ENCODE results near the gene CSGALNACT2. TPM values are rescaled to one million over a fixed set of nuclear protein-coding genes. Genes with fewer than 3 reads are reported as not detected.

The CSGALNACT2 gene
- polyA plus RNA-seq, 1 of the 3 experiments (the other 2 are of a cell fraction), result 11.5 TPM

DNA sequence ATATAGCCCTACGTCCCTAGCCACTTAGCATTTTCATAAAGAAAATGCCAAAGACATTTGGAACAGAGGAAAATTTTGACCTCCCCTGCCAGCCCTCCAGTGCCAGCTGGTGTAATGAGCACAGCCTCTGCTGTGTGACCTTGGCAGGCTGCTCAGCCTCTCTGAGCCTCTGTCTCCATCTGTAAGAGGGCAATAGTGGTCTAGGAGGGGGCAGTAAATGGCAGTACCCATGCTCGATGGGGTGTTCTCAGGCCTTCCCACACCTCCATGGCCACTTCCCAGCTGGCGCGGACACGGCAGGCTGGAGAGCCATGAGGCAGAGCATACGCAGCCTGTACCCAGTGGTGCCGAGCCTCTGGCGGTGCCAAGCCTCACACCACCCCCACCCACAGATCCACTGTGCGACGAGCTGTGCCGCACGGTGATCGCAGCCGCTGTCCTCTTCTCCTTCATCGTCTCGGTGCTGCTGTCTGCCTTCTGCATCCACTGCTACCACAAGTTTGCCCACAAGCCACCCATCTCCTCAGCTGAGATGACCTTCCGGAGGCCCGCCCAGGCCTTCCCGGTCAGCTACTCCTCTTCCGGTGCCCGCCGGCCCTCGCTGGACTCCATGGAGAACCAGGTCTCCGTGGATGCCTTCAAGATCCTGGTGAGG, 24.0 kb upstream of the CSGALNACT2 start:
- H3K79me2 ChIP-seq (ENCODE audit: insufficient read depth), result no peaks in the 10 kb centered on the region
- WGBS (ENCODE audit: low lambda C conversion rate), result 85% methylated on average over 22 of the region's 24 CpGs
- no peak overlapping the region for H3K4me2 ChIP-seq
- TF ChIP-seq, protein P1, sequence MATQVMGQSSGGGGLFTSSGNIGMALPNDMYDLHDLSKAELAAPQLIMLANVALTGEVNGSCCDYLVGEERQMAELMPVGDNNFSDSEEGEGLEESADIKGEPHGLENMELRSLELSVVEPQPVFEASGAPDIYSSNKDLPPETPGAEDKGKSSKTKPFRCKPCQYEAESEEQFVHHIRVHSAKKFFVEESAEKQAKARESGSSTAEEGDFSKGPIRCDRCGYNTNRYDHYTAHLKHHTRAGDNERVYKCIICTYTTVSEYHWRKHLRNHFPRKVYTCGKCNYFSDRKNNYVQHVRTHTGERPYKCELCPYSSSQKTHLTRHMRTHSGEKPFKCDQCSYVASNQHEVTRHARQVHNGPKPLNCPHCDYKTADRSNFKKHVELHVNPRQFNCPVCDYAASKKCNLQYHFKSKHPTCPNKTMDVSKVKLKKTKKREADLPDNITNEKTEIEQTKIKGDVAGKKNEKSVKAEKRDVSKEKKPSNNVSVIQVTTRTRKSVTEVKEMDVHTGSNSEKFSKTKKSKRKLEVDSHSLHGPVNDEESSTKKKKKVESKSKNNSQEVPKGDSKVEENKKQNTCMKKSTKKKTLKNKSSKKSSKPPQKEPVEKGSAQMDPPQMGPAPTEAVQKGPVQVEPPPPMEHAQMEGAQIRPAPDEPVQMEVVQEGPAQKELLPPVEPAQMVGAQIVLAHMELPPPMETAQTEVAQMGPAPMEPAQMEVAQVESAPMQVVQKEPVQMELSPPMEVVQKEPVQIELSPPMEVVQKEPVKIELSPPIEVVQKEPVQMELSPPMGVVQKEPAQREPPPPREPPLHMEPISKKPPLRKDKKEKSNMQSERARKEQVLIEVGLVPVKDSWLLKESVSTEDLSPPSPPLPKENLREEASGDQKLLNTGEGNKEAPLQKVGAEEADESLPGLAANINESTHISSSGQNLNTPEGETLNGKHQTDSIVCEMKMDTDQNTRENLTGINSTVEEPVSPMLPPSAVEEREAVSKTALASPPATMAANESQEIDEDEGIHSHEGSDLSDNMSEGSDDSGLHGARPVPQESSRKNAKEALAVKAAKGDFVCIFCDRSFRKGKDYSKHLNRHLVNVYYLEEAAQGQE (IDR thresholded peaks at IDR 0.05; ENCODE audit: low read depth, low read length), result no peak
- TF ChIP-seq, protein P2, sequence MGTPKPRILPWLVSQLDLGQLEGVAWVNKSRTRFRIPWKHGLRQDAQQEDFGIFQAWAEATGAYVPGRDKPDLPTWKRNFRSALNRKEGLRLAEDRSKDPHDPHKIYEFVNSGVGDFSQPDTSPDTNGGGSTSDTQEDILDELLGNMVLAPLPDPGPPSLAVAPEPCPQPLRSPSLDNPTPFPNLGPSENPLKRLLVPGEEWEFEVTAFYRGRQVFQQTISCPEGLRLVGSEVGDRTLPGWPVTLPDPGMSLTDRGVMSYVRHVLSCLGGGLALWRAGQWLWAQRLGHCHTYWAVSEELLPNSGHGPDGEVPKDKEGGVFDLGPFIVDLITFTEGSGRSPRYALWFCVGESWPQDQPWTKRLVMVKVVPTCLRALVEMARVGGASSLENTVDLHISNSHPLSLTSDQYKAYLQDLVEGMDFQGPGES (IDR thresholded peaks at IDR 0.05; ENCODE audit: low read depth, low read length), result no peak
- TF ChIP-seq, protein P3, sequence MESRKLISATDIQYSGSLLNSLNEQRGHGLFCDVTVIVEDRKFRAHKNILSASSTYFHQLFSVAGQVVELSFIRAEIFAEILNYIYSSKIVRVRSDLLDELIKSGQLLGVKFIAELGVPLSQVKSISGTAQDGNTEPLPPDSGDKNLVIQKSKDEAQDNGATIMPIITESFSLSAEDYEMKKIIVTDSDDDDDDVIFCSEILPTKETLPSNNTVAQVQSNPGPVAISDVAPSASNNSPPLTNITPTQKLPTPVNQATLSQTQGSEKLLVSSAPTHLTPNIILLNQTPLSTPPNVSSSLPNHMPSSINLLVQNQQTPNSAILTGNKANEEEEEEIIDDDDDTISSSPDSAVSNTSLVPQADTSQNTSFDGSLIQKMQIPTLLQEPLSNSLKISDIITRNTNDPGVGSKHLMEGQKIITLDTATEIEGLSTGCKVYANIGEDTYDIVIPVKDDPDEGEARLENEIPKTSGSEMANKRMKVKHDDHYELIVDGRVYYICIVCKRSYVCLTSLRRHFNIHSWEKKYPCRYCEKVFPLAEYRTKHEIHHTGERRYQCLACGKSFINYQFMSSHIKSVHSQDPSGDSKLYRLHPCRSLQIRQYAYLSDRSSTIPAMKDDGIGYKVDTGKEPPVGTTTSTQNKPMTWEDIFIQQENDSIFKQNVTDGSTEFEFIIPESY (IDR thresholded peaks at IDR 0.05; ENCODE audit: borderline replicate concordance, low read depth), result no peak
- TF ChIP-seq RXRA (IDR thresholded peaks at IDR 0.05; ENCODE audit: borderline replicate concordance, low read depth), result no peak
- TF ChIP-seq, protein P4, sequence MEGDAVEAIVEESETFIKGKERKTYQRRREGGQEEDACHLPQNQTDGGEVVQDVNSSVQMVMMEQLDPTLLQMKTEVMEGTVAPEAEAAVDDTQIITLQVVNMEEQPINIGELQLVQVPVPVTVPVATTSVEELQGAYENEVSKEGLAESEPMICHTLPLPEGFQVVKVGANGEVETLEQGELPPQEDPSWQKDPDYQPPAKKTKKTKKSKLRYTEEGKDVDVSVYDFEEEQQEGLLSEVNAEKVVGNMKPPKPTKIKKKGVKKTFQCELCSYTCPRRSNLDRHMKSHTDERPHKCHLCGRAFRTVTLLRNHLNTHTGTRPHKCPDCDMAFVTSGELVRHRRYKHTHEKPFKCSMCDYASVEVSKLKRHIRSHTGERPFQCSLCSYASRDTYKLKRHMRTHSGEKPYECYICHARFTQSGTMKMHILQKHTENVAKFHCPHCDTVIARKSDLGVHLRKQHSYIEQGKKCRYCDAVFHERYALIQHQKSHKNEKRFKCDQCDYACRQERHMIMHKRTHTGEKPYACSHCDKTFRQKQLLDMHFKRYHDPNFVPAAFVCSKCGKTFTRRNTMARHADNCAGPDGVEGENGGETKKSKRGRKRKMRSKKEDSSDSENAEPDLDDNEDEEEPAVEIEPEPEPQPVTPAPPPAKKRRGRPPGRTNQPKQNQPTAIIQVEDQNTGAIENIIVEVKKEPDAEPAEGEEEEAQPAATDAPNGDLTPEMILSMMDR (IDR thresholded peaks at IDR 0.05), result no peak
- TF ChIP-seq SMC3 (IDR thresholded peaks at IDR 0.05; ENCODE audit: low read depth, low read length), result no peak
- TF ChIP-seq EZH2phosphoT487 (IDR thresholded peaks at IDR 0.05; ENCODE audit: borderline replicate concordance, low read depth), result no peak
- no peak for TF ChIP-seq RCOR1 (IDR thresholded peaks at IDR 0.05; ENCODE audit: low read length)
- TF ChIP-seq RFX5 (IDR thresholded peaks at IDR 0.05; ENCODE audit: low read length), result no peak
- no peak for TF ChIP-seq TCF12 (IDR thresholded peaks at IDR 0.05)
- no peak for TF ChIP-seq FOXM1 (IDR thresholded peaks at IDR 0.05; ENCODE audit: low read depth)
- TF ChIP-seq EP300 (IDR thresholded peaks at IDR 0.05; ENCODE audit: borderline replicate concordance in 1 of 2, low read depth in 1 of 2, low read length in 1 of 2), result no peak
- TF ChIP-seq TEAD4 (IDR thresholded peaks at IDR 0.05; ENCODE audit: borderline replicate concordance, insufficient read depth), result no peak
- no peak for TF ChIP-seq SIN3A (IDR thresholded peaks at IDR 0.05; ENCODE audit: borderline replicate concordance, low read depth, low read length)
- TF ChIP-seq JUND (IDR thresholded peaks at IDR 0.05), result no peak
- TF ChIP-seq MXI1 (IDR thresholded peaks at IDR 0.05; ENCODE audit: low read depth, low read length), result no peak
- TF ChIP-seq, protein P5, sequence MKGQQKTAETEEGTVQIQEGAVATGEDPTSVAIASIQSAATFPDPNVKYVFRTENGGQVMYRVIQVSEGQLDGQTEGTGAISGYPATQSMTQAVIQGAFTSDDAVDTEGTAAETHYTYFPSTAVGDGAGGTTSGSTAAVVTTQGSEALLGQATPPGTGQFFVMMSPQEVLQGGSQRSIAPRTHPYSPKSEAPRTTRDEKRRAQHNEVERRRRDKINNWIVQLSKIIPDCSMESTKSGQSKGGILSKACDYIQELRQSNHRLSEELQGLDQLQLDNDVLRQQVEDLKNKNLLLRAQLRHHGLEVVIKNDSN (IDR thresholded peaks at IDR 0.05; ENCODE audit: borderline replicate concordance, low read depth), result no peak
- no peak for TF ChIP-seq CHD2 (IDR thresholded peaks at IDR 0.05; ENCODE audit: low read length, partially characterized antibody)
- no peak for TF ChIP-seq GATA2 (CRISPR knock-in tag; IDR thresholded peaks at IDR 0.05)
- no peak for TF ChIP-seq NFIC (IDR thresholded peaks at IDR 0.05; ENCODE audit: borderline replicate concordance)
- no peak overlapping the region for H3K4me3 ChIP-seq (ENCODE audit: low read depth in 2 of 2, low read length in 1 of 2)
- H2AFZ ChIP-seq (ENCODE audit: low read depth), result no peak overlapping the region
- no peaks in the 10 kb centered on the region for H4K20me1 ChIP-seq (ENCODE audit: insufficient read depth)
- H3K9me3 ChIP-seq, result no peaks in the 10 kb centered on the region
- POLR2A ChIA-PET, result interaction anchor here (0.7 kb wide), 1 partner anchor 104 kb away, joined by 3 read pairs; no protein-coding TSS in a partner anchor
- CTCF ChIA-PET, result interaction anchor here (0.7 to 1.5 kb wide), 4 partner anchors 9 to 249 kb away, joined by 3 to 5 read pairs (median 3); no protein-coding TSS in a partner anchor
- H3K27me3 ChIP-seq (ENCODE audit: insufficient read depth), result no peaks in the 10 kb centered on the region
- no peak overlapping the region; a peak in 1 of 4 replicates for H3K27ac ChIP-seq (ENCODE audit: low read depth in 2 of 2, low read length in 1 of 2)
- H3F3A ChIP-seq (replicated peaks; ENCODE audit: insufficient read depth), result no peaks in the 10 kb centered on the region
- H3K9ac ChIP-seq, result no peak overlapping the region
- no peaks in the 10 kb centered on the region for H3K9me2 ChIP-seq
- no peak for DNase-seq
- peaks cover 0 to 17% of the 10 kb centered on the region in 2 experiments; a peak in 1 of 4 replicates for H3K4me1 ChIP-seq (ENCODE audit: control insufficient read depth in 1 of 2, insufficient read depth in 2 of 2, low read depth in 1 of 2, low read length in 1 of 2)
- peaks cover 0 to 3% of the 10 kb centered on the region in 2 experiments for H3K36me3 ChIP-seq (replicated peaks in 1 of 2; ENCODE audit: control insufficient read depth in 1 of 2, insufficient read depth in 2 of 2, low read length in 1 of 2)

All from SK-N-SH (cell line).